Activated B cell treated with CpG ODN at 0.5 μM for 24 hours (primary cell): ENCODE results near the gene GPR55. TPM values are rescaled to one million over a fixed set of nuclear protein-coding genes. Genes with fewer than 3 reads are reported as not detected.

Experiments
- ATAC-seq: fragments of 200-7000 bp; cut with Tn5 transposase; one replicate; pipeline ENCODE4 v1.10.0; 2021; ENCODE audit warnings: low read depth, mild to moderate bottlenecking, moderate library complexity
- CTCF ChIA-PET: fragments of 350-600 bp; sonication (Branson Sonifier 250); formaldehyde crosslinking; loops from one replicate; lab custom pipeline; 2021; ENCODE audit warnings: antibody characterized with exemption; lab: Charles Lee
- POLR2A ChIA-PET: fragments of 350-600 bp; sonication (Branson Sonifier 250); formaldehyde crosslinking; loops from one replicate; lab custom pipeline; 2021; ENCODE audit warnings: antibody characterized with exemption; lab: Charles Lee
- DNase-seq: peaks from one replicate; pipeline ENCODE4 v3.0.0; 2022
- H3K27ac Mint-ChIP-seq: one replicate; pipeline ENCODE4 v1.8.0; 2020; ENCODE audit warnings: mixed read lengths
- H3K27me3 Mint-ChIP-seq: one replicate; pipeline ENCODE4 v1.8.0; 2021; ENCODE audit warnings: mixed read lengths
- H3K36me3 Mint-ChIP-seq: one replicate; pipeline ENCODE4 v1.8.0; 2021; ENCODE audit warnings: low read depth, mixed read lengths
- H3K4me1 Mint-ChIP-seq: one replicate; pipeline ENCODE4 v1.8.0; 2021; ENCODE audit warnings: mixed read lengths
- H3K4me3 Mint-ChIP-seq: one replicate; pipeline ENCODE4 v1.8.0; 2020; ENCODE audit warnings: mild to moderate bottlenecking, mixed read lengths
- H3K9me3 Mint-ChIP-seq: one replicate; pipeline ENCODE4 v1.8.0; 2020; ENCODE audit warnings: mixed read lengths
- intact Hi-C: fragments of 100-400 bp; cut with micrococcal nuclease; formaldehyde crosslinking; loops from one replicate; pipeline ENCODE4 v1.15.1; 2024
- total RNA-seq: library from RNA; stranded (reverse); gene quantifications from 2 replicates; pipeline ENCODE4 v1.2.3, GENCODE V29; 2022
- TF ChIP-seq, protein P1 (sequence below): fragments of 200-600 bp; IDR thresholded peaks from one replicate; pipeline ENCODE4 v1.8.0; 2022; ENCODE audit warnings: antibody characterized with exemption, mild to moderate bottlenecking

GPR55 gene
- total RNA-seq, 1 donor from 2014 or later, result 6.3 TPM

DNA sequence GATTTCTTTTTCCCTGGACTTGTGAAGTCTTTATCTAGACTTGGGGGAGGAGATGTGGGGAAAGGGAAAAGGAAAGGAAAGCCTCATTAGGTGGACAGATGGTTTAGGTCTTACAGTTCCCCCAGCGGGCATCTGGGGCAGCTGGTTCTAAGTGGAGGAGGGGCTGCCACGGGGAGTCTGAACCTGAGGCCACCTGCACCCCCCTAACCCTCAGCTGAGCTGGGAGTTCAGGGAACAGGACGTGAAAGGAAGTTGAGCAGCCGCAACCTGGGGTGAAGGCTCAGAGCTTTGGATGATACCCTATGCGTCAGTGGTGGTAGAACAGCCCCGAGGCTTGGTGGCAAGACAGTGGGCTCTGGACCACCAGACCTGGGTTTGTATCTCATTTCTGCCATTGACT, 33.5 kb downstream of the GPR55 start:
- H3K27me3 Mint-ChIP-seq, result peaks cover 3% of the 10 kb centered on the region
- intact Hi-C loops, result loop anchor here (1.0 kb wide), 1 partner anchor 8 kb away; no protein-coding TSS in a partner anchor
- POLR2A ChIA-PET, result interaction anchor here (0.7 to 0.9 kb wide), 2 partner anchors 13 to 224 kb away, joined by 3 read pairs; no protein-coding TSS in a partner anchor
- no peaks in the 10 kb centered on the region for H3K36me3 Mint-ChIP-seq
- H3K4me3 Mint-ChIP-seq, result no peak overlapping the region
- peaks cover 54% of the 10 kb centered on the region for H3K4me1 Mint-ChIP-seq
- TF ChIP-seq, protein P1, sequence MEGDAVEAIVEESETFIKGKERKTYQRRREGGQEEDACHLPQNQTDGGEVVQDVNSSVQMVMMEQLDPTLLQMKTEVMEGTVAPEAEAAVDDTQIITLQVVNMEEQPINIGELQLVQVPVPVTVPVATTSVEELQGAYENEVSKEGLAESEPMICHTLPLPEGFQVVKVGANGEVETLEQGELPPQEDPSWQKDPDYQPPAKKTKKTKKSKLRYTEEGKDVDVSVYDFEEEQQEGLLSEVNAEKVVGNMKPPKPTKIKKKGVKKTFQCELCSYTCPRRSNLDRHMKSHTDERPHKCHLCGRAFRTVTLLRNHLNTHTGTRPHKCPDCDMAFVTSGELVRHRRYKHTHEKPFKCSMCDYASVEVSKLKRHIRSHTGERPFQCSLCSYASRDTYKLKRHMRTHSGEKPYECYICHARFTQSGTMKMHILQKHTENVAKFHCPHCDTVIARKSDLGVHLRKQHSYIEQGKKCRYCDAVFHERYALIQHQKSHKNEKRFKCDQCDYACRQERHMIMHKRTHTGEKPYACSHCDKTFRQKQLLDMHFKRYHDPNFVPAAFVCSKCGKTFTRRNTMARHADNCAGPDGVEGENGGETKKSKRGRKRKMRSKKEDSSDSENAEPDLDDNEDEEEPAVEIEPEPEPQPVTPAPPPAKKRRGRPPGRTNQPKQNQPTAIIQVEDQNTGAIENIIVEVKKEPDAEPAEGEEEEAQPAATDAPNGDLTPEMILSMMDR, result no peak
- CTCF ChIA-PET, result interaction anchor here (1.0 to 1.4 kb wide), 2 partner anchors 44 to 96 kb away, joined by 4 to 5 read pairs; no protein-coding TSS in a partner anchor
- DNase-seq (no peak), ATAC-seq (no peak)
- no peak overlapping the region for H3K27ac Mint-ChIP-seq
- H3K9me3 Mint-ChIP-seq, result no peaks in the 10 kb centered on the region

DNA sequence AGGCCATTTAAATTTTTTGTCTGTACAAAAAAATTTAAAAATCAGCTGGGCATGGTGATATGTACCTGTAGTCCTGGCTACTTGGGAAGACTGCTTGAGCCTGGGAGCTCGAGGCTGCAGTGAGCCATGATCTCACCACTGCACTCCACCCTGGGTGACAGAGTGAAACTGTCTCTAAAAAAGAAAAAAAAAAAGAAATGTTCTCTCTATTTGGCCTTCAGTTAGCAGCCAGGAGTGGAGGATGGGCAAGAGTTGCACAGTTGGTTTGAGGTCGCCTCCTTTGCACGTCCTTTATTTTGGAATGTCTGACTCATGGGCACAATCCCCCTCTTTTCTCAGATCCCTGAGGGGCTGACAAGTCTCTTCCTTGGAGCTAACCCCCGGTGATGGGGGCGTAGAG, 34.0 kb downstream of the GPR55 start:
- Mint-ChIP-seq H3K9me3 (no peaks in the 10 kb centered on the region), H3K4me3 (no peak overlapping the region), H3K27ac (no peak overlapping the region), H3K4me1 (peaks cover 56% of the 10 kb centered on the region), H3K27me3 (peaks cover 3% of the 10 kb centered on the region), H3K36me3 (no peaks in the 10 kb centered on the region)
- ChIA-PET CTCF (interaction anchor here (1.0 to 1.4 kb wide), 2 partner anchors 43 to 96 kb away, joined by 4 to 5 read pairs; no protein-coding TSS in a partner anchor), POLR2A (interaction anchor here (0.7 to 0.9 kb wide), 2 partner anchors 13 to 223 kb away, joined by 3 read pairs; no protein-coding TSS in a partner anchor)
- intact Hi-C loops, result loop anchor here (1.0 kb wide), 1 partner anchor 8 kb away; no protein-coding TSS in a partner anchor
- no peak for ATAC-seq
- TF ChIP-seq, protein P1, result no peak
- DNase-seq, result no peak

DNA sequence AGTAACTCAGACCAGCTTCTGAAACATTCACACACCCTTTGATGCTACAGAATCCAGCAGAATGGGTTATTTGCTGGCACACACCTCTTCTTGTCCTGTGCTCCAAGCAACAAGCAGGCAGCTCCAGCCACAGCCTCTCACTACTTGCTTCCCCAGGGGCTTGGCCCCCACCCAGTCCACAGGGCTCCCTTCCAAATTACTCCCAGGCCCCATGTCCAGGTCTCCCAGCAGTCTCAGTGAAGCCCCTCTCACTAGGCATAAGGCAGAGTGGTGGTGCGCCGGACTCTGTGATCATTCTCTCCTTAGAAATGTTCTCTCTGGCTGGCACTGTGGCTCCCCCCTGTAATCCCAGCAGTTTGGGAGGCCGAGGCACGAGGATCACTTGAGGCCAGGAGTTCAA, 34.4 kb downstream of the GPR55 start:
- TF ChIP-seq, protein P1, result no peak
- ChIA-PET CTCF (interaction anchor here (1.0 to 1.4 kb wide), 2 partner anchors 43 to 97 kb away, joined by 4 to 5 read pairs; no protein-coding TSS in a partner anchor), POLR2A (interaction anchor here (0.9 kb wide), 1 partner anchor 97 kb away, joined by 3 read pairs; no protein-coding TSS in a partner anchor)
- no peaks in the 10 kb centered on the region for H3K36me3 Mint-ChIP-seq
- H3K27me3 Mint-ChIP-seq, result peaks cover 3% of the 10 kb centered on the region
- H3K27ac Mint-ChIP-seq, result no peak overlapping the region
- no peak overlapping the region for H3K4me3 Mint-ChIP-seq
- DNase-seq, result no peak
- H3K9me3 Mint-ChIP-seq, result no peaks in the 10 kb centered on the region
- ATAC-seq, result no peak
- peaks cover 56% of the 10 kb centered on the region for H3K4me1 Mint-ChIP-seq
- intact Hi-C loops, result loop anchor here (1.0 kb wide), 1 partner anchor 7 kb away; no protein-coding TSS in a partner anchor

DNA sequence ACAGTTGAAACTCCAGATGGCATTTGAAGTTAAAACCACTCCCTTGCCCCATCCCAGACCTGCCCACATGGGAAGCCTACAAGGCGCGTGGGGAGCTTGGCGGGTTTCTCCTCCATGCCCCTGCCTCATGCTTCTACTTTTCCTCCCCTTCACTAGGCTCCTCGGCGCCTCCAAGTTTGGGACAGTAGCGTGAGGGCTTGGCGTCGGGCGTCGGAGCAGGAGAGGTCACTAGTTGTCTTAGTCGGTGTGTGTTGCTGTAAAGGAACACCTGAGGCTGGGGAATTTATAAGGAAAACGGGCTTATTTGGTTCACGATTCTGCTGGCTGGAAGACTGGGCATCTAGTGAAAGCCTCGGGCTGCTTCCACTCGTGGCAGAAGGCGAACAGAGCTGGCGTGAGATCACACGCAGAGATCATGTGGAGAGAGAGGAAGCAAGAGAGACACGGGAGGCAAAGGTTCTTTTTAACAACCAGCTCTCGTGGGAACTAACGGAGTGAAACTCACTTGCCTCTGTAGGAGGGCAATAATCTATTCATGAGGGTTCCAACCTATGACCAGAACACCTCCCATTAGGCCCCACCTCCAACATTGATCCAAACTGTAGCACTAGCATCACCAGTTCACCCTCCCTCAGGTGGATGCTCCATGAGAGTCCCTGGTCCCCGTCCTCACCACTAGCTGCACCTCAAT, 35.0 kb downstream of the GPR55 start:
- POLR2A ChIA-PET, result interaction anchor here (0.9 kb wide), 1 partner anchor 97 kb away, joined by 3 read pairs; no protein-coding TSS in a partner anchor
- Mint-ChIP-seq H3K27me3 (peaks cover 3% of the 10 kb centered on the region), H3K4me1 (peaks cover 55% of the 10 kb centered on the region), H3K36me3 (no peaks in the 10 kb centered on the region), H3K4me3 (no peak overlapping the region), H3K9me3 (no peaks in the 10 kb centered on the region), H3K27ac (no peak overlapping the region)
- CTCF ChIA-PET, result interaction anchor here (1.4 kb wide), 1 partner anchor 42 kb away, joined by 4 read pairs; no protein-coding TSS in a partner anchor
- ATAC-seq (no peak), DNase-seq (no peak)
- TF ChIP-seq, protein P1, result no peak
- intact Hi-C loops, result no loop called here

DNA sequence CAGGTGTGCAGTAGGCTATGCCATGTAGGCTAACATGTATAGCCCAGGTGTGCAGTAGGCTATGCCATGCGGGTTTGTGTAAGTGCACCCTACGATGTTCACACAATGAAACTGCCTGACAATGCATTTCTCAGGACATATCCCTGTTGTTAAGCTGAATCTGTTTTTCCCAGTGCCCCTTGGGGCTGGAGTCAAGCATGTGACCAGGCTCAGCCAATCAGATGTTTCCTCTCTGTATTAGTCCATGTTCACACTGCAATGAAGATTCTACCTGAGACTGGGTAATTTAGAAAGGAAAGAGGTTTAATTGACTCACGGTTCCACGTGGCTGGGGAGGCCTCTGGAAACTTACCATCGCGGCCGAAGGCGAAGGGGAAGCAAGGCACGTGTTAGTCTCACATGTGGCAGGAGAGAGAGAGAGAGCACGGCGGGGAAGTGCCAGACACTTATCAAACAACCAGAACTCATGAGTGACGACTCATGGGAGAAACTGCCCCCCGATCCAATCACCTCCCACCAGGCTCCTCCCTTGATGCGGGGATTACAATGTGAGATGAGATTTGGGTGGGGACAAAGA, 36.1 kb downstream of the GPR55 start:
- ChIA-PET CTCF (no interaction called here), POLR2A (interaction anchor here (0.7 kb wide), 1 partner anchor 53 kb away, joined by 5 read pairs; no protein-coding TSS in a partner anchor)
- H3K4me1 Mint-ChIP-seq, result peaks cover 45% of the 10 kb centered on the region
- H3K4me3 Mint-ChIP-seq, result no peak overlapping the region
- H3K27ac Mint-ChIP-seq, result no peak overlapping the region
- intact Hi-C loops, result no loop called here
- TF ChIP-seq, protein P1, result no peak
- ATAC-seq, result no peak
- no peak for DNase-seq
- no peaks in the 10 kb centered on the region for H3K9me3 Mint-ChIP-seq
- peaks cover 3% of the 10 kb centered on the region for H3K27me3 Mint-ChIP-seq
- H3K36me3 Mint-ChIP-seq, result no peaks in the 10 kb centered on the region
